Activated gamma-delta T cell treated with anti-CD3 and anti-CD28 coated beads, Interleukin-2, amount 50 U/mL, for 16 hours (primary cell): ENCODE results near the gene TCF4.

ENCODE experiments used
- DNase-seq: peaks from one replicate; pipeline ENCODE4 v3.0.0-alpha.2; 2020; ENCODE audit warnings: low read depth

TCF4 gene

GRCh38 chr18:55407191-55407590, 180.8 kb downstream of the TCF4 start:
- no peak for DNase-seq

- DNase-seq = no peak
Measured at GRCh38 chr18:55406451-55406991, 181.5 kb downstream of the TCF4 start.

GRCh38 chr18:55405893-55406406, 182.0 kb downstream of the TCF4 start:
- no peak for DNase-seq

GRCh38 chr18:55405475-55405874, 182.5 kb downstream of the TCF4 start:
- DNase-seq = no peak

- no peak for DNase-seq
Measured at GRCh38 chr18:55404832-55405465, 183.0 kb downstream of the TCF4 start.

GRCh38 chr18:55404136-55404830, 183.7 kb downstream of the TCF4 start:
- DNase-seq = no peak

- DNase-seq = no peak
Measured at GRCh38 chr18:55403421-55403949, 184.5 kb downstream of the TCF4 start.

GRCh38 chr18:55402731-55403405, 185.1 kb downstream of the TCF4 start:
- DNase-seq = no peak

GRCh38 chr18:55401638-55402191, 186.3 kb downstream of the TCF4 start:
- DNase-seq = no peak

- DNase-seq = no peak
Measured at GRCh38 chr18:55400590-55401541, 187.1 kb downstream of the TCF4 start.

GRCh38 chr18:55400081-55400480, 187.9 kb downstream of the TCF4 start:
- no peak for DNase-seq

- DNase-seq = no peak
Measured at GRCh38 chr18:55398858-55399257, 189.1 kb downstream of the TCF4 start.

GRCh38 chr18:55396979-55397378, 191.0 kb downstream of the TCF4 start:
- DNase-seq = no peak

- no peak for DNase-seq
Measured at GRCh38 chr18:55396267-55396905, 191.6 kb downstream of the TCF4 start.

- no peak for DNase-seq
Measured at GRCh38 chr18:55395799-55396198, 192.2 kb downstream of the TCF4 start.

GRCh38 chr18:55390898-55391297, 197.1 kb downstream of the TCF4 start:
- no peak for DNase-seq

GRCh38 chr18:55387139-55387984, 200.6 kb downstream of the TCF4 start:
- no peak for DNase-seq

GRCh38 chr18:55386545-55386944, 201.4 kb downstream of the TCF4 start:
- DNase-seq = no peak

- no peak for DNase-seq
Measured at GRCh38 chr18:55385770-55386169, 202.2 kb downstream of the TCF4 start.
